GM12872 (cell line): ENCODE data around the gene SLC39A8.

Source experiments
- TF ChIP-seq, protein P1 (sequence below): IDR thresholded peaks from 3 replicates; pipeline ENCODE4 v1.5.1; 2011; ENCODE audit warnings: low read depth, mild to moderate bottlenecking, low read length, moderate library complexity; ENCODE audit not compliant: insufficient read depth

SLC39A8 gene

DNA sequence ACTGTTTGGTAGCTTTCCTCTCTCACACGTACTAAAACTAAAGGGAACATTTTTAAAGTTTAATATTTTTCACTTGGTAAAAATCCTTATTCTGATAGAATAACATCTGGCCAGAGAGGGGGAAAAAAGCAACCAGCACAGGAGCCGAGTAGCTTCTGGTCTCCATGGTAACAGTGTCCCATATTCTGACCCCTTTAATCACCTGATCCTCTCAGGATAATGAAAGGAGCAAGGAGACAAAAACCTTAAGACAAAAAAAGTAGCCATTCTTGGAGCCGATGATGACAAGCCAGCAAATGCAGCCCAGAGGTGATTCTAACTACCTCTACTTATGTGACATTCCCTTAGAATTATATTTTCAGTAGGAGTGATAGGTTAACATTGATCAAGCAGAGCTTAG is 126.6 kb downstream of the SLC39A8 start:
- TF ChIP-seq, protein P1, sequence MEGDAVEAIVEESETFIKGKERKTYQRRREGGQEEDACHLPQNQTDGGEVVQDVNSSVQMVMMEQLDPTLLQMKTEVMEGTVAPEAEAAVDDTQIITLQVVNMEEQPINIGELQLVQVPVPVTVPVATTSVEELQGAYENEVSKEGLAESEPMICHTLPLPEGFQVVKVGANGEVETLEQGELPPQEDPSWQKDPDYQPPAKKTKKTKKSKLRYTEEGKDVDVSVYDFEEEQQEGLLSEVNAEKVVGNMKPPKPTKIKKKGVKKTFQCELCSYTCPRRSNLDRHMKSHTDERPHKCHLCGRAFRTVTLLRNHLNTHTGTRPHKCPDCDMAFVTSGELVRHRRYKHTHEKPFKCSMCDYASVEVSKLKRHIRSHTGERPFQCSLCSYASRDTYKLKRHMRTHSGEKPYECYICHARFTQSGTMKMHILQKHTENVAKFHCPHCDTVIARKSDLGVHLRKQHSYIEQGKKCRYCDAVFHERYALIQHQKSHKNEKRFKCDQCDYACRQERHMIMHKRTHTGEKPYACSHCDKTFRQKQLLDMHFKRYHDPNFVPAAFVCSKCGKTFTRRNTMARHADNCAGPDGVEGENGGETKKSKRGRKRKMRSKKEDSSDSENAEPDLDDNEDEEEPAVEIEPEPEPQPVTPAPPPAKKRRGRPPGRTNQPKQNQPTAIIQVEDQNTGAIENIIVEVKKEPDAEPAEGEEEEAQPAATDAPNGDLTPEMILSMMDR: no peak

DNA sequence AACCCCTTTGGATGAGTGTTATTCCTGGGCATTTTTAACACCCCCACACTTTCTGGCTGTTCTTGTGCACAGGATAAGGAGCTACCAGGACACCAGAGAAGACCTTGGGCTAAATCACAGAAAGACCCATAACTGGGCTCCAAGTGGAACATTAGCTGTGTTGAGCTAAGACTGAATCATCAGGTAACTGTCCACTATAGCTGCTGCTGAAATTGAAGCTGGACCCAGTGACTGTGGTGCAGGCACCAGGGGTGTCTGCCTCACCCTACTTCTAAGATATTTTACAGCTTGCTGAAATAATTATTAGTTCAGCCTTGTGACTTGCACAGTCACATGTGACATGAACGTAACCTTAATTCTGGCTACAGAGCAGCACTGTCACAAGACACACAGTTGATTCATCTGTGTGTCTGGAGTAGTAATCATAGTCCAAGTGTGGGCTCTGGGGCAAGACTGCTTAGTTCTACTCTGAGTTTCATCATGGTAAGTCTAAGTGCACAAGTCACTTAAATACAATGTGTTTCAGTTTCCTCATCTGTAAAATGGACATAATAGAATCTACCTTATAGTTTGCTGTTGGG is 127.4 kb downstream of the SLC39A8 start:
- TF ChIP-seq, protein P1: no peak

DNA sequence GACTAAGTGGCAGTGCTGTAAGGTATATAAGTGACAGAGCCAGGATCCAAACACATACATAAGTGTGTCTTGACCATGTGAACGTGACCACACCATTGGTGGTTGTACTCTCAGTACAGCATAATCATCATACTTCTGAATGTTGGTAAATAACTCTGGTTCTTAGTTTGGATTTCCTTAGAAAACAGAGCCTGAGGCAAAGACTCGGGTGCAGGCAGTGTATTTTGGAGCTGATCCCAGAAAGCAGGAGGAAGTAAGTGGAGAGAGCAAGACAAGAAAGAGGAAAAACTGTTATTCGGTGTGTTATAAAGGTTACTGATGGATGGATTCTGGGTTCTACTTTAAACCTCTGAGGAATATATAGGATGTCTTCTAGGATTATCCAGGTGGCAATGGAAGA is 127.9 kb downstream of the SLC39A8 start:
- TF ChIP-seq, protein P1: no peak

DNA sequence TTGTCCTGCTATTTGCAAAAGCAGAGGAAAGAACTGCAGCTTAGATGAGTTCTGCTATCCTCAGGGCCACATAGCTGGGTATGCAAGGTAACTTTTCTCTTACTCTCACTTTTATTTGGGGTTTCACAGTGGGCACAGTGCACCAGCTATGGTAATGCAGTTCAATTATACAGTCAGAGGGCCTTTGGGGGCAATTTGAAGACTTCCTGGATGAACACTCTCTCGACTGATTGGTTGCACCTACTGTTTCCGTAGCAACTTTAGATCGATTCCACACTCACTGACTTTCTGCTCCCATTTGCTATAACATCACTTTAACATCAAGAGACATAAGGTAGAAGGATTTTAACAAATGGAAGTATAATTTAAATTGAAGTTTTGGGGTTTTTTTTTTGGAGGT is 128.6 kb downstream of the SLC39A8 start:
- TF ChIP-seq, protein P1: no peak

DNA sequence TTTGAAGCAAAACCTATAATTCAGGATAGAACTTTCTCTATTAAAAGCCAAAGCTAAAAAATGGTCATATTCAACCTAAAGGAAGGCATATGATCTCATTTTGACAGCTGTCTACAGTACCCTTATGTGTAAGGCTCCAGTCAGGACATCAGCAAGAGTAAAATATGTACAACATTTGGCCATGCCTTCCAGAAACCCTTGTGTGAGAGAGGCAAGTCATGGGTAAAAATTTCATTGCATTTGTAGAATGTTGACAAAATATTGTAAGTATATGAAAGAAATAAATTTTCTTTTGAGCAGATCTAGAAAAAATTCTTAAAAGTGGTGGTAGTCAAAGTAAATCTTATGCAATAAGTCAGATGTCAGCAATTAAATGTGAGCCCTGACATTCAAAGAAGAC is 132.3 kb downstream of the SLC39A8 start:
- TF ChIP-seq, protein P1: no peak
